ENCODE data around the gene G6PC3.

G6PC3 gene

GRCh38 chr17:44071198-44071520, 624 bp downstream of the G6PC3 start:
- peak overlapping the region; percentile 84 for H3K4me3 ChIP-seq (ENCODE audit: low read length)
- DNase-seq (ENCODE audit: low read depth) = peak; percentile 77
- TF ChIP-seq, protein P1, sequence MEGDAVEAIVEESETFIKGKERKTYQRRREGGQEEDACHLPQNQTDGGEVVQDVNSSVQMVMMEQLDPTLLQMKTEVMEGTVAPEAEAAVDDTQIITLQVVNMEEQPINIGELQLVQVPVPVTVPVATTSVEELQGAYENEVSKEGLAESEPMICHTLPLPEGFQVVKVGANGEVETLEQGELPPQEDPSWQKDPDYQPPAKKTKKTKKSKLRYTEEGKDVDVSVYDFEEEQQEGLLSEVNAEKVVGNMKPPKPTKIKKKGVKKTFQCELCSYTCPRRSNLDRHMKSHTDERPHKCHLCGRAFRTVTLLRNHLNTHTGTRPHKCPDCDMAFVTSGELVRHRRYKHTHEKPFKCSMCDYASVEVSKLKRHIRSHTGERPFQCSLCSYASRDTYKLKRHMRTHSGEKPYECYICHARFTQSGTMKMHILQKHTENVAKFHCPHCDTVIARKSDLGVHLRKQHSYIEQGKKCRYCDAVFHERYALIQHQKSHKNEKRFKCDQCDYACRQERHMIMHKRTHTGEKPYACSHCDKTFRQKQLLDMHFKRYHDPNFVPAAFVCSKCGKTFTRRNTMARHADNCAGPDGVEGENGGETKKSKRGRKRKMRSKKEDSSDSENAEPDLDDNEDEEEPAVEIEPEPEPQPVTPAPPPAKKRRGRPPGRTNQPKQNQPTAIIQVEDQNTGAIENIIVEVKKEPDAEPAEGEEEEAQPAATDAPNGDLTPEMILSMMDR (conservative IDR thresholded peaks at IDR 0.05; ENCODE audit: low read length) = no peak

GRCh38 chr17:44071772-44072171, 1.2 kb downstream of the G6PC3 start:
- no peak for DNase-seq (ENCODE audit: low read depth)
- TF ChIP-seq, protein P1 (conservative IDR thresholded peaks at IDR 0.05; ENCODE audit: low read length) = no peak
- peak overlapping the region; percentile 84 for H3K4me3 ChIP-seq (ENCODE audit: low read length)

DNA sequence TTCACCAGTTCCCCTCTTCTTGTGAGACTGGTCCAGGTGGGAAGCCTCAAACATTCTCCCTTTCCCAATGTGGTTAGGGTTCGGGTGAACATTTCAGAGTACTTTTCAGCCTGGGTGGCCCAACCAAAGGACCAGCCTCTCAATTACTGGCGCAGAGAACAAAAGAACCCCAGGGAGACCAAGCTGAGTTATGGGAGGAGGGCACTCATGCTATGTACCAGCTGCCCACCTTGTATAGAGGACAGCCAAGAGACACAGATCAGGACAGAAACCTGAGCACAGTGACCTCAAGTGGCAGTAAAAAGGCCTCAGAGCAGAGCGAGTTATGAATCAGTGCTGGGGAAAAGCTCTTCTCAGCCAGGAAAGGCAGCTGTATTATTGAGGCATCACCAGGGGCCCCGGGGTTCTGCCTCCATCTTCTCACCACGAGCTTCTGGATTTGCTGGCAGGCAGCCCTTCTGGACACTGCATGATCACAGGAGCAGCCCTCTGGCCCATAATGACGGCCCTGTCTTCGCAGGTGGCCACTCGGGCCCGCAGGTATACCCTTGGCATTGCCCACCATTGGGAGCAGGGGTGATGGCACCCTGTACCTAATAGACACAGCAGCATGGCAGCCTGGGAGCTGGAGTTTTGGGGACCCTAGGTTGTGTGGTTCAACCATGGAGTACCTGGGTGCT, 3.8 kb downstream of the G6PC3 start:
- no peak for DNase-seq (ENCODE audit: low read depth)
- TF ChIP-seq, protein P1 (conservative IDR thresholded peaks at IDR 0.05; ENCODE audit: low read length) = no peak
- H3K4me3 ChIP-seq (ENCODE audit: low read length) = no peak overlapping the region

GRCh38 chr17:44074911-44075285, 4.4 kb downstream of the G6PC3 start:
- no peak overlapping the region for H3K4me3 ChIP-seq (ENCODE audit: low read length)
- TF ChIP-seq, protein P1 (conservative IDR thresholded peaks at IDR 0.05; ENCODE audit: low read length) = no peak
- DNase-seq (ENCODE audit: low read depth) = no peak

- DNase-seq (ENCODE audit: low read depth) = no peak
- H3K4me3 ChIP-seq (ENCODE audit: low read length) = no peak overlapping the region
- TF ChIP-seq, protein P1 (conservative IDR thresholded peaks at IDR 0.05; ENCODE audit: low read length) = no peak
Observed at GRCh38 chr17:44075598-44076293, 5.2 kb downstream of the G6PC3 start.

DNA sequence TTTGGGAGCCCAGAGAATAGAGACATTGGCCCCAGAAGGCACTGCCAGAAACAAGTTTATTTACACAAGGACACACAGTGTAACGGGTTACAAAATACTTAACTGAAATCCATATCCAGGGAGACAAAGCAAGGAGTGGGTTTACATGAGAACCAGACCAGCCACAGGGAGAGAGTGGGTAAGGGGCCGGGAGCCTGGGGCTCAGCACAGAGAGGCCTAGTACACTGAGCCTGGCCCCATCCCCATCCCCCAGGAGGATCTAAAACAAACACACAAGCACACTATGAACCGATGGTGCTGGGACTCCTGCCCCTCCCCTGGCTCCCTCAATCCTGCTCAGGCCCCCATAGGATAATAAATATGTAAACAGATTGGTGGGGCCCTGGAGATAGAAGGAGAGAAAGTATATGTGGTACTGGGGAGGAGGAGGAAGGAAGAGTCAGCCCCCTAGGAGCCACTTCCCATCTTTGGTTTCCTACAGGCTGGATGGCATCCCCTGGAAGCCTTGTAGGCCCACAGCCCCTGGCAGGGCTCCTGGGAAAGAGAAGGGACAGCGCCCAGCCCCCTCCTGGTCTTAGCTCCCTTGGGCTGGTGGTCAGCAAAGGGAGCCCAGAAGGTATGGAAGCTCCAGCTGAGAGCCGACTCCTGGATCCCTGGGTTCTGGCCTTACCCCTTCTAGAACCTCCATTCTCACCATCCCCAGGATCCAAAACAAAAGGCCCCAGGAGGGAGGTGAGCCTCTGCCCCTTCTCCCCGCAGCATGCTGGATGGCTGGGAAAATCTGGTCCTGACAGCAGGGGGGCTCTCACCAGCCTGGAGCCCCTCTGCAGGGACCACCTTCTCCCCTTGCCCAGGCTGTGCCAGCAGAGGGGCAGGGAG, 6.4 kb downstream of the G6PC3 start:
- no peak for DNase-seq (ENCODE audit: low read depth)
- H3K4me3 ChIP-seq (ENCODE audit: low read length) = no peak overlapping the region
- TF ChIP-seq, protein P1 (conservative IDR thresholded peaks at IDR 0.05; ENCODE audit: low read length) = no peak
